CD4-positive, alpha-beta T cell treated with Interleukin-4 for 1 hour (primary cell): ENCODE results near the gene IL11.

Experiments
- DNase-seq, 2 donors: peaks; one replicate each; pipeline ENCODE4 v3.0.0-alpha.2; 2020 to 2022

Gene IL11

DNA sequence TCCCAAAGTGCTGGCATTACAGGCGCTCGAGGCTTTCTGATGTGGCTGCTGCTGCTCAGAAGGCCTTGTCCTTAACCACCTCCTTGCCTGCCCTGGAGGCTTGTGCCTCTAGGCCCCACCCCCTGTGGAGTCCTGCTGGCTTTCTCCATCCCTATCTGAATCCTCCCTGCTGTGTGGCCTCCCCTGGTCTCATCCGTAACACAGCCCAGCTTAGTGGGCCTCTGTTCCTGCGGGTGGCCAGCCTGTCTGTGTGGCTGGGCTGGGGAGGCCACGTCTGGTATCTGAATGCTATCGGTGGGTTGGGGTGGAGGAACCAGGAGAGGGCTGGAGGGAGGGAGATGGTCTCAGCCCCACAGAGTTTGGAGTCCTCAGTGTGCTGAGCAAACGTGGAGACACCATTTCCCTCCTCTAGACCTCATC, 20.2 kb upstream of the IL11 start:
- DNase-seq, result no peak

- DNase-seq, result no peak
Measured at GRCh38 chr19:55389386-55390317, 19.4 kb upstream of the IL11 start.

DNA sequence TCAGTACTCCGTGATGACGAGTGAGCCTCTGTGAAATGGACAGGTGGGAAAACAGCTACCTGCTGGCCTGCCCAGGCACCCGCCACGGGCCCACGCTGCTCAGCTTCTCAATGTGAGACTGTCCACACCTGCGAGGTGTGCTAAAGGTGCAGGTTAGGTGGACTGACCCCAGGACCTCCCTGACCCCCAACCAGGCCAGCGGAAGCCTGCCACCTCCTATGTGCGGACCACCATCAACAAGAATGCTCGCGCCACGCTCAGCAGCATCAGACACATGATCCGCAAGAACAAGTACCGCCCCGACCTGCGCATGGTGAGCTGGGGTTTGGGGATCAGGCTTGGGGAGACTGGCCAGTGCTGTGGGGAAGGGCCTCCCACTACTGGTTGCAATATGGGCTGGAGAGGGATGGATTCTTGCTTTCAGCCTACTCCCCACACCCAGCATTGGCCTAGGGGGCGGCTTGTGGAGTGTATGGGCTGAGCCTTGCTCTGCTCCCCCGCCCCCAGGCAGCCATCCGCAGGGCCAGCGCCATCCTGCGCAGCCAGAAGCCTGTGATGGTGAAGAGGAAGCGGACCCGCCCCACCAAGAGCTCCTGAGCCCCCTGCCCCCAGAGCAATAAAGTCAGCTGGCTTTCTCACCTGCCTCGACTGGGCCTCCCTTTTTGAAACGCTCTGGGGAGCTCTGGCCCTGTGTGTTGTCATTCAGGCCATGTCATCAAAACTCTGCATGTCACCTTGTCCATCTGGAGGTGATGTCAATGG, 17.7 kb upstream of the IL11 start:
- no peak for DNase-seq

- DNase-seq, result no peak
Measured at GRCh38 chr19:55386493-55386971, 16.3 kb upstream of the IL11 start.

- DNase-seq, result peak; percentile 99
Measured at GRCh38 chr19:55385724-55386492, 15.6 kb upstream of the IL11 start, which contains the start of gene RPL28. Gene RPL28, plus strand, starts transcription at chr19:55385932. Its CDS starts 426 bp downstream, at chr19:55386358.

DNA sequence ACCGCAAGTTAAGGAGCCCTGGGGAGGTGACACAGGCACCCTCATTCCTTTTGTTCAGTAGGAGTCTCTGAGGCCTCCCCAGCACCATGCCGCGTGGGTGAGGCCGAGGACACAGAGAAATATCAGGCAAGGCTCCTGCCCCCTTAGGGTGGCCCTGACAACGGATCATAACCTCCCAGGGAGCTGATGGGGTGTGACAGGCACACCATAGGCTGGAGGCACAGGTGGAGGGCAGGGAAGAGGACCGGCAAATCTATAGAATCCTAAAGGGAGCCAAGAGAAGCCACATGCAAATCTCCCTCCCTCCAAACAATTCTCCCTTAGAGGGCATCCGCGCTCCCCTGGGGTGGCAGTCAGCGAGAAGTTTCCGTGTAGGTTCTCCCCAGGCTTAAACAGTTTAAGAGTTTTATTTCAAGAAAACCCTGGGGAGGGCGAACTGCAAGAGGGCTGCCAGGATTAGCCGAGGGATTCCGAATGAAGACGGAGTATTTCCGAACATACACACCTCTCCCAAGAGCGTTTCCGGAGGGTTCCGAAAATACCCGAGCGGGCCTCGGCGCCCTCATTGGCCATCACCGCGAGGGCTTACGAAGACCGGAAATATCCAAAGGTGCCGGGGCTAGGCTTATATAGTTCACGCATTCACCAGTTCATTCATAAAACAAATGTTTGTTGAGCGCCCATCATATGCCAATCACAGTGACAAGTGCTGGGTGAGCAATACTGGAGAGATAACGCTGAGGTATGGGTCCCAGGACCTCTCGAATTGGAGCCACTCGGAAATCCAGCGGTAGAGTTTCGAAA, 14.9 kb upstream of the IL11 start:
- peak; percentile 96 for DNase-seq

- peak in 1 of 2 donors; percentile 45 for DNase-seq
Measured at GRCh38 chr19:55384131-55384919, 14.1 kb upstream of the IL11 start, which contains the start of gene TMEM238. Gene TMEM238, minus strand, starts transcription at chr19:55384292. Its CDS starts 33 bp downstream, at chr19:55384259.

DNA sequence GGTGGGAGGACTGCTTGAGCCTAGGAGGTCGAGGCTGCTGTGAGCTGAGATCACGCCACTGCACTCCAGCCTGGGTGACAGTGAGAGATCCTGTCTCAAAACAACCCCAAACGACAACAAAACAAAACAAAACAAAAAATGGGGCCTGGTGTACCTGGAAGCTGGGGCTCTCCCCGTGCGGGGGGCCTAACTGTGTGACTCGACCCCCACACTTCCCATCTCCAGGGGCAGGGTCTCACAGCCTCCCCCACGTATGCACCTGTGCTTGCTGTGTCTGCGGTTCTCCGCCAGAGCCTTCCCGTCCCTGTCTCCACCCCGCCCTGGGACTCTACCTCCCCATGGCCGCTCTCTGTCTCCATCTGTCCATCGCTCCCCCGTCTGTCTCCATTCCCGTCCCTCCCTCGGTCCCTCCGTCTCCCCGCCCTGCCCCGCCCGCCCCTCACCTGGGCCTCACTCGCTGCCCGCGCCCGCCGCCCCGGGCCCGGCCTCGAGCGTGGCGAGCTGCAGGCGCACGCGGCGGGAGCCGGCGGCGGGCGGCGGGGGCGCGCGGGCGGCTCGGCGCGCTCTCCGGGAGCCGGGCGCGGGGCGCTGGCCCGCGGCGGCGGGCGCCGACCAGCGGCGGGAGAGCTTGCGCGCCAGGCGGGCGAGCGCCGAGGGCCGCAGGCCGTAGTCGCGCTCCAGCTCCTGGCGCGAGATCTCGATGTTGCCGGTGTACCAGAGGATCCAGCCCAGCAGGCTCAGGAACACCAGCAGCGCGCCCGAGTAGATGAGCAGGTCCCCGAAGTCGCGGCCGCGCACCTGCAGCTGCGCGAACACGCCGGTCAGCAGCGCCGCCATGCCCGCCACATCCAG, 13.2 kb upstream of the IL11 start:
- DNase-seq, result peak; percentile 49 to 54

DNA sequence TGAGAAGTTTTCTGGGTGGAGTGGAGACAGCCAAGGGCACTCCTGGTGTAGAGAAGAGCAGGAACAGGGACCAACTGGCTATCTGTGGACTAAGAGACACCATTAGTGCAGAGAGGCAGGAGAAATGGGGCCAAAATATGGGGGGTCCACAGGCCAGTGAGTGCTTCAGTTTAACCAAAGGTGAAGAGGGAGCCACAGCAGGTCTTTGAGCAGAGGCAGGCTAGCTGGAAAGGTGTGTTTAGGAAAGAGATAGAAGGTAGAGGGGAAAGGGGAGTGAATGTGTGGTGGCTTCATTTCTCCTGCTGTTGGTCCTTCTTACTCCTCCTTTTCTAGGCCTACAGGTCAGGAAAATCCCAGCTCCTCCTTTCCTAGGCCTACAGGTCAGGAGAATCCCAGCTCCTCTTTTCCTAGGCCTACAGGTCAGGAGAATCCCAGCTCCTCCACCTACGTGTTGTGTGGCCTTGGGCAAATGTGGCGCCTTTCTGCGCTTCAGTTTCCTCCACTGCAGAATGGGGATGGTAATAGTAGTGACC, 12.3 kb upstream of the IL11 start:
- no peak for DNase-seq

- DNase-seq, result no peak
Measured at GRCh38 chr19:55382013-55382412, 11.8 kb upstream of the IL11 start.

DNA sequence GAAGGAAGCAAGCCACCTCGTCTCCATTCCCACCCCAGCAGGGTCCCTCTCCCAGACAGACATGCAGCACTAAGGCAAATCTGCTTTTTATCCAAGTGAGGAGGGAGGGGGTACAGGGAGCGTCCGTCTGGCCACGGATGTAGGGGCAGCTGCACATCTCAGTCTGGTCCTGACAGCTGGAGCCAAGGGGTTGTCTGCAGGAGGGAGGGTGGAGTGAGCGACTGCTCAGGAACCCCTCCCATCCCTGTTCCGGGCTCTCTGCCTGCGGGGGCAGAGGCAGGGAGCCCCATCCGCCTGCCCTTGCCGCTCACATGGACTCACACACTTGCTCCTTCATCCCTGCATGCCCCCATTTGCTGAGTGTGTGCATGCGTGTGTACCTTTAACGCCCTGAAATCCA, 8.9 kb upstream of the IL11 start:
- no peak for DNase-seq

- no peak for DNase-seq
Measured at GRCh38 chr19:55377356-55378131, 7.3 kb upstream of the IL11 start.

GRCh38 chr19:55376241-55376933, 6.1 kb upstream of the IL11 start, which contains the start of gene TMEM190:
Gene TMEM190, plus strand, starts transcription at chr19:55376826. Its CDS starts 28 bp downstream, at chr19:55376854.
- no peak for DNase-seq

DNA sequence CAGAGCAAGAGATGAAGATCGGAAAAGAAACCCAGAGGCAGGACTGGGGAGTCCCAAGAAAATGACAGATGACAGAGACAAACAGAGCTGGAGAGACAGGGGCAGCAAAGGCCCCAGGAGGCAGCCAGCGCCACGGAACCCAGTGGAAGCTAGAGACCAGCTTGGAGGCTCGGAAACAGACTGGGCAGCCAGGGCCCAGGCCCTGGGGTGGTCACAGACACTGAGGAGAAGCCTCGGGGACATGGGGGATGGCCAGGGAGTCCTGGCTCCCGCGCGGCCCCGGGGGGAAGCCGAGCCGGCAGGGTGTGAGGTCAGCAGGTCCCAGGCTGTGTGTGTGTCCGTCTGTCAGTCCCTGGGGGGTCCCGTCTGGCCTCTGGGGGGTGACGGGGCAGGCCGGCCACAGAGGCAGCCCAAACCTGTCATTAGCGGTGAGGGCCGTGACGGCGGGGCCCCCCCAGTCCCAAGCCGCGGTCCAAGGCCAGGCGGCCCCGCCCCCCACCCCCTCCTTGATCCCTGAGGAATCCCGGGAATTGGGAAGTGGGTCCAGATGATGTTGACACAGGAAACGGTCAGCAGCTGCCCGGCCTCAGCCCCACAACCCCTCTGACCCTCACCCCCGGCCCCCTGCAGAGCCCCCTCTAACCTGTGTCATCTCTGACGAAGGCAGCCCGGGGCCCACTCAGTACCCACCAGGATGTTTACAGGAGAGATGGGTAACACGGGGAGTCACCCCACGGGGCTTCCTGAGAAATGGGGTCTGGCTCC, 3.9 kb upstream of the IL11 start:
- no peak for DNase-seq

GRCh38 chr19:55373306-55373992, 3.2 kb upstream of the IL11 start:
- no peak for DNase-seq

- DNase-seq, result no peak
Measured at GRCh38 chr19:55372316-55373081, 2.2 kb upstream of the IL11 start.
